LNCAP (cell line): ENCODE results near the gene COPS8.

Experiments
- TF ChIP-seq, protein P1 (sequence below): fragments of 450-650 bp; IDR thresholded peaks from 2 replicates; pipeline ENCODE4 v1.5.1; 2017; ENCODE audit warnings: mild to moderate bottlenecking

COPS8 gene

DNA sequence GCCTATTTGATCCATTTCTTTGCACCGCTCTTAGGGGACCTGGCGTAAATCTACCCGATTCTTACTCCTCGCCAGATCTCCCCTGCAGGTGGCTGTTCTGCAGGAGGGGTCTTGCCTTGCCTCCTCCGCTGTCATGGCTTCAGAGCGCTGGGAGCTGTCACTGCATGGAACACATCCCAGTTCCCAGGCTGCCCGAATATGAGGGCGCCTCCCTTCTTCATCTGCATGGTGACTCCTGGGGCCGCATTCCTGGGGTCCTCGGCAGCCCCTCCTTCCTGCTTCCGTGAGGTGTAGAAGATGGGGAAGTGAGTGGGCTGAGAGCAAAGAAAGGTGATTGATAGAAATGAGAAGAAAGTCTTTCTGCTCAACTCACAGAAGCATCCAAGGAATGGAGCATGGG, 27.3 kb upstream of the COPS8 start:
- TF ChIP-seq, protein P1, sequence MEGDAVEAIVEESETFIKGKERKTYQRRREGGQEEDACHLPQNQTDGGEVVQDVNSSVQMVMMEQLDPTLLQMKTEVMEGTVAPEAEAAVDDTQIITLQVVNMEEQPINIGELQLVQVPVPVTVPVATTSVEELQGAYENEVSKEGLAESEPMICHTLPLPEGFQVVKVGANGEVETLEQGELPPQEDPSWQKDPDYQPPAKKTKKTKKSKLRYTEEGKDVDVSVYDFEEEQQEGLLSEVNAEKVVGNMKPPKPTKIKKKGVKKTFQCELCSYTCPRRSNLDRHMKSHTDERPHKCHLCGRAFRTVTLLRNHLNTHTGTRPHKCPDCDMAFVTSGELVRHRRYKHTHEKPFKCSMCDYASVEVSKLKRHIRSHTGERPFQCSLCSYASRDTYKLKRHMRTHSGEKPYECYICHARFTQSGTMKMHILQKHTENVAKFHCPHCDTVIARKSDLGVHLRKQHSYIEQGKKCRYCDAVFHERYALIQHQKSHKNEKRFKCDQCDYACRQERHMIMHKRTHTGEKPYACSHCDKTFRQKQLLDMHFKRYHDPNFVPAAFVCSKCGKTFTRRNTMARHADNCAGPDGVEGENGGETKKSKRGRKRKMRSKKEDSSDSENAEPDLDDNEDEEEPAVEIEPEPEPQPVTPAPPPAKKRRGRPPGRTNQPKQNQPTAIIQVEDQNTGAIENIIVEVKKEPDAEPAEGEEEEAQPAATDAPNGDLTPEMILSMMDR = no peak

DNA sequence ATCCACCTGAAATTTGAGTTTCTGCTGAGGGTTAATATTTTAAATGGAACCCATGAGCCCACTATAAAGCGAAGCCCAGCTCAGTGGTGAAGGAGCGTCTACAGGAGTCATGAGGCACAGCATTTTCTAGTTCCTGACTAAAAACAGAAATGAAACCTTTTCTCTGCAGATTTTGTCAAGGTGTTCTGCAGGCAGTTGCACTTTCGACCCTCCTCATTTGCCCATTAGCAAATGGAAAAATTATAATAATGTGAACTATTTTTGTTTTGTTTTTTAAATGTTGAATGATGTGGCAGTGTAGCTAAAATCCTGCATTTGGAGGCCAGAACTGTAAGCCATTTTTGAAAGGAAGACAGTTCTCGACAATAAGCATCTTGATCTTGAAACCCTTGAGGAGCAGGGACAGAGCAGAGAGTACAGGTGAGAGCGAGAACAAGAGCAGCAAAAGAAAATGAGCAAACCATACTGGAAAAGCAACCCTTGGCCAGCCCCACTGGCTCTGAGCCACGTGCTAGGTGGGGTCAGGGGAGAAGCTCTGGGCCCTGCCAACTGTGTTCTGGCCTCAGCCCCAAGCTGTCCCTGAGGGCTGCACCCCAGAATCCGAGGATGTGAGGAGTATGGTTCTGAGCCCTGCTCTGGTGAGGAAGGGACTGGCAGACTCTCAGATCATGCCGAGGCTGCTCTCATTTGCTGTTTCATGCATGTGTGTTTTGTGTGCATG, 26.4 kb upstream of the COPS8 start:
- TF ChIP-seq, protein P1 = no peak

DNA sequence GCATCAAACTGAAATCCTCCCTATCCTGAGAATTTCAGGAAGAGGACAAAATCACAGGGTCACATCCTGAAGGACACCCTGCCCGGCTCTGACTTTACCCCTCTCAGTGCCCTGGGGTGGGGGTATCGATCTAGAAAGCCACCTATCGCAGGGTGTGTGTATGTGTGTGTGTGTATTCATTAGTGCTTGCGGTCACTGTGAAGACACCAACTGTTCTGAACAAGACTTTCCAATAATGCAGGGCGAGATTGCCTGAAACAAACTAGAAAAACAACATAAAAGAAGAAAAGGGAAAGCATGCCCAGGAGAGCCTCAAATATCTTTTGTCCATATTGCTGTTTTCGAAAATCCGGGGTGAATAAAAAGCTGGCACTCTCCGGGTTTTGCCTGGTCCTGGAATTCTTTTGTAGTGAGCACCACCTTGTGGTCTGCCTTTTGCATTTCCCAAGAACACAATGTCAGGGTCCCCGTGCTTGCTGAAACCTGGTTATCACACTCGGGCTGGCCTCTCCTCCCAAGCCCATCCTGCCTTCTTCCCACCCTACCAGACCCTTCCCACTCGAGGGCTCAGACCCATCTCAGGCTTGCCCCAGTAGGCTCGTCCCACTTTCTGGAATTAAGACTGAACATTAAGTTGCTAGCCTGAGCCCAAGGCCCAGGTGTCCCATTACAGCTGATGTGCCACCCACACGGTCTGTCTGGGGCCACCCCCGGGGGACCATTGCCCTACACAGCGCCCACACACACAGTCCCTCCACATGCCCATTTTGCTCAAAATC, 25.0 kb upstream of the COPS8 start:
- TF ChIP-seq, protein P1 = peak; percentile 63

DNA sequence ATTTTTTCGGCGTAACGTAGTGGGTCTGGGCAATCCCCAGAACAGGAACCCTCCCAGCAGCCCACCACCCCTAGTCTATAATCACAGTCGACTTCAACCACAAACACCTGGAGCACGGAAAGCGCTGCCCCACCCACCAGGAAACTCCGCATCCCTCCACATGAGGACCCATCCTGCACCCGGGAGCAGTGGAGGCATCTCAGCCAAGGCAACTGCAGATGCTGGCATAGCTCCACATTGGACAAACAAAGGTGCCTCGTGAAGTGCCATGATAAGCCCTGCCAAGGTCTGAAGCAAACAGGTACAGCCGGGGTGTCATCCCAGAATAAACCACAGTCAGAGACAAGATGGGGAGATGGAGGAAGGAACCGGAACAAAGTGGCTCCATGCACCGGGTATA, 24.3 kb upstream of the COPS8 start:
- TF ChIP-seq, protein P1 = no peak

DNA sequence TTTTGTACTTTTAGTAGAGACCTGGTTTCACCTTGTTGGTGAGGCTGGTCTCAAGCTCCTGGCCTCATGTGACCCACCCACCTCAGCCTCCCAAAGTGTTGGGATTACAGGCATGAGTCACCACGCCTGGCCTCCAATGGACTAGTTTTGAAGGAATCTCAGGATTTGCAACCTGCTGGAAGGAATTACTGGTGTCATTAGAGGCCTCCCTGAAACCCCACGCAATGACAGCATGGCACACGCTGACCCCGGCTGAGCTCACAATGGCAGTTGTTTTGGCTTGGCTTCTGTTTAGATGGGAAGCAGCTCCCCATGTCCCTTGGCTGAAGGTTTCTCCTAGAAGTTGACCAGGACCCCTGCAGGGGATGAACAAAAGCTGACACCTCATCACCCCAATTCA, 23.1 kb upstream of the COPS8 start:
- TF ChIP-seq, protein P1 = no peak

DNA sequence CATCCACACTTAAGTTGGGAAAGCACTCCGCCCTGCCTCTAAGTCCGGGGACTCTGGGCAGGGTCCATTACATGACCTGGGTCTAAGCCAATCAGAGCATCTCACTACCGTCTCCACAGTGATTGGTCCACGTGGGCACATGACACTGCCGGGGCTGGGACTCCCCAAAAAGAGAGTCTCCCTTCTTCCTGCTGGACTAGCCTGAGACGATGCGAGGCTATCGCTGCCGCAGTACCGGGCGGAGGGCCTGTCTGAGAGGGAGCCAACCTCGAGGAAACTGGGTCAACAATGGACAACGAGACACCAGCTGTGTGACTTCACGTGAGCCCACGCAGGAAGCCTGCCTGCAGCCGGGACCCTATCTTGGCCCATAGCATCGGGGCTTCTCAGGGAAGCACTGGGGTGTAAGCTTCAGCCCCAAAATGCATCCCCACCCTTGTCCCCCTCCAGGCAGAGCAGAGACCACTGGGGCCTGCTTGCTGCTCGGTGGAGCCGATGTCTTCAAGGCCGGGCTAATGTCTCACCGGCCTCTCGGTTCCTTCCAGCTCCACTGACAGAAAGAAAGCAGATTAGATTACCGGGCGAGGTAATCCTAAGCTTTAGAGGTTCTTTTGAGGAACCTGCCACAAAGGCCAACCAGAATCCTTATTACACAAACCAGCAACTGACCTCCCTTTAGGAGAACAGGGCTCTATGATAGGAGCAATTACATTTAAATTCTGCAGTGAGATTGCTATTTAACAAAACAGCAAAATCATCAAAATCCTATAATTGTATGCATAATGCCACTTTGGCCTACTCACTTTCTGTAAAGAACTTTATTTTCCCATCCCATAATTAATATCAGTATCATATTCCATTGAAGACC, 21.3 kb upstream of the COPS8 start:
- TF ChIP-seq, protein P1 = no peak

DNA sequence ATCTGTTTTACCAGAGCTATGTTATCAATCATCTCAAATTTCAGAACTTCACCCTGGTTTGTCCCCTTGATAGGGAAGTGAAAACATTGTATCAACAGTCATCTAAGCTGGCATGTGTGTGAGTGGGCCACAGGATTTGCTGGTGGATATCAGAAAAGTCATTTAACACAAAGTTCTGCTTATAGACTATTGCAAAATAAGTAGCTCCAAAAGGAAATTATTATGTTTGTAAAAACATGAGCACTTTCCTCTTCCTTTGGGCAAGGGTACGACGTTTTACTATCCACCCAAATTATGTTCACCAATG, 20.7 kb upstream of the COPS8 start:
- TF ChIP-seq, protein P1 = no peak
